ENCODE results near the gene MOB1A.
"Not testable (repeated sequence)": the region's sequence is repeated elsewhere in the genome, so short reads cannot be mapped to it uniquely, and the experiment has no call there.

MOB1A gene

DNA sequence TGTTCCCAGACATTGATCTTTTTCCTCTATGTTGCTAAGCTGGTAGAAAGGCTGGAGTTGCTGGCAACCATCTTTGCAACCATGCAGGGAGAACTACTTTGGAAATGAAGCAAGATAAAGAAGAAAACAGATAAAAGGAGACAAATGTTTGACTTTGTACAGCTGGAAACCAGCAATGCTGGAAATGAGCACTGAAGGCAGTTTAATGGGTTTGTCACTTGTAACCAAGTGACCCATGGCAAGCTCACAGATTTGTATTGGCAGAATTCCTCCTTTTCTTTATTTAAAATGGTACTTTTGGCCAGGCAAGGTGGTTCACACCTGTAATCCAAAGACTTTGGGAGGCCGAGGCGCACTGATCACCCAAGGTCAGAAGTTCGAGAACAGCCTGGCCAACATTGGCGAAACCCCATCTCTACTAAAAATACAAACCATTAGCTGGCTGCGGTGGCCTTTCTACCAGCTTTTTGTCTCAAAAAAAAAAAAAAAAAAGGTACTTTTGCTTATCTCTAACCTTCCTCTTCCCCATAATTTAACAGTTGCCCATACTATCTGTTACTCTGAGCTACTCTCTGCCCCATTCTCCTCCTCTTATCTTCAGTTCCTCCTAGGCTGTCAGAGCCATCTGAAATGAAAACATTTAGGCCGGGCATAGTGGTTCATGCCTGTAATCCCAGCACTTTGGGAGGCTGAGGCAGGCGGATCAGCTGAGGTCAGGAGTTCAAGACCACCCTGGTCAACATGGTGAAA lies 28.9 kb downstream of the MOB1A start:
- DNase-seq (ENCODE audit: low read depth in 2 of 3, low spot score in 1 of 3), result no peak

DNA sequence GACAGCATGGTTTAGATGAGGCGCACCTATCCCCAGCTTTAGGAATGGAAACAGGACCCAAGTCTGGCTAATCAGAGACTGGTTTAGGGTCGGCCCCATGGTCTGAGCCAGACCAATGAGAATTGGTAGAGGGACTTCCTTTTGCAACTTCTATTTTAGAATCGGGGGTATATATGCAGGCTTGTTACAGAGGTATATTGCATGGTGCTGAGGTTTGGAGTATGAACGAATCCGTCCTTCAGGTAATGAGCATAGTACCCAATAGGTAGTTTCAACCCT lies 29.5 kb downstream of the MOB1A start:
- no peak for DNase-seq (ENCODE audit: low read depth in 2 of 3, low spot score in 1 of 3)

GRCh38 chr2:74148457-74149246 lies 30.0 kb downstream of the MOB1A start:
- DNase-seq (ENCODE audit: low read depth in 2 of 3, low spot score in 1 of 3), result peak in 1 of 3 donors; percentile 3

GRCh38 chr2:74147727-74148456 lies 30.8 kb downstream of the MOB1A start, which contains the start of gene BOLA3:
BOLA3 (minus strand) TSS chr2:74147912; CDS start chr2:74147874, 38 bp downstream.
- DNase-seq (ENCODE audit: low read depth in 2 of 3, low spot score in 1 of 3), result peak; percentile 79 to 87 (median 84)

GRCh38 chr2:74146929-74147726 lies 31.6 kb downstream of the MOB1A start:
- DNase-seq (ENCODE audit: low read depth in 2 of 3, low spot score in 1 of 3), result peak; percentile 36 to 43 (median 39)

DNA sequence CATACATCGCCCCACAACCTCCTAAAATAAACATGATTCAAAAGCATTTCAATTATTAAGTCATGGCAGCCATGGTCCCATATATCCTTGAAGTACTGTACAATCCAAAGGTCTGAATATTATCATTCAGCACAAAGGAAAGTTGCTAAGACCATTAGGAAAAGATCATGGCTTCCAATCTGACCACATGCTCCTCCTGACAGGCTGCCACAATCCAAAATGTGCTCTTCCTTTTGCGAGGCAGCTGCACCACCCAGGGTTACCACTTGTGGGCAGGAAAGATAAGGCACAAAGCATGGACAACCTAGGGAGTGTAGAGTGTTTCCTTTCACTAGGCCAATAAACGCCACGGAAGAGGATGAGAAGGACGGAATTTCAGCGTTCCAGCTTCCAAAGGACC lies 36.3 kb downstream of the MOB1A start:
- DNase-seq (ENCODE audit: low read depth in 2 of 3, low spot score in 1 of 3), result no peak

- DNase-seq (ENCODE audit: low read depth in 2 of 3, low spot score in 1 of 3), result no peak
These were observed 39.9 kb downstream of the MOB1A start for GRCh38 chr2:74138600-74139323.

DNA sequence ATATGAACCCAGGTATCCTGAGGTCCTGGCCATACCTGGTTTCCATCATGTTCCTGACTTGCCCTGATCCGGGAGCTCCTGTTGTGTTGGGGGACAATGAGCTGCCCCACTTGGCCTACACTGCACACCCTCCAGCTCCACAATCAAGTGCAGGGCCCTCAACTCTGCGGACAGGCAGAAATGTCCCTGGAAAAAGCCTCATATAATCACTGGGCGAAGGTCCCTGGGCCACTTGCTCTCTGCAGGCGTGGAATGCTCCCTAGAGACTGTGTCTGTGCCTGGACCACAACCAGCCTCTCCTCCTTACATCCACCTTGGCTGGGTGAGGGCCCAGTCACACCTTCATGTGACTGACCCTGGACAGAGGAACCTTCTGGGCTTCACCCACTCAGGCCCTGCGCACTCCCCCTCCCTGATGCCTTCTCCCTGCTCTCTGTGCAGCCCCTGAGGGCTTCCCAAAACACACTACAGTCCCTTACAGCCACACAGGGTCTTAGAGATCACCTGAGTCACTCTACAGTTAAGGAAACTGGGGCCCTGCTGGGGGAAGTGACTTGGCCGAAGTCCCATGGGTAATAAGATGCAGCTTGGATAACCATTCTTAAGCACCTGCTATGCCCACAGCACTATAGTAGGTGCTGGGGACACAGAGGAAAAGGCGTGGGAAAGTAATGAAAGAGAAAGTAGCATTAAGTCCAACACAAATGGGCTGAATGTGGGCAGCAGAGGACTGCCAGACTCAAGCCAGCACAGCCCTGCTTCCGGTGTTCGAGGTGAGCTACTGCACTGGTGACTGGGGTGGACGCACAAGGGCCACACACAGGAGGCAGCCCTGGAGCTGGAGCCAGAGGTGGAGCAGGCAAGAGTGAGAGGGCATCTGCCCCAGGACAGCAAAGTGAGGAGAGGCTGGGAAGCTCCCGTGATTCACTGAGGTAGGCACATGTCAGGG lies 40.8 kb downstream of the MOB1A start:
- no peak for DNase-seq (ENCODE audit: low read depth in 2 of 3, low spot score in 1 of 3)

GRCh38 chr2:74131901-74132300 lies 46.8 kb downstream of the MOB1A start:
- no peak for DNase-seq (ENCODE audit: low read depth in 2 of 3, low spot score in 1 of 3)

GRCh38 chr2:74130211-74130995 lies 48.3 kb downstream of the MOB1A start:
- no peak for DNase-seq (ENCODE audit: low read depth in 2 of 3, low spot score in 1 of 3)

DNA sequence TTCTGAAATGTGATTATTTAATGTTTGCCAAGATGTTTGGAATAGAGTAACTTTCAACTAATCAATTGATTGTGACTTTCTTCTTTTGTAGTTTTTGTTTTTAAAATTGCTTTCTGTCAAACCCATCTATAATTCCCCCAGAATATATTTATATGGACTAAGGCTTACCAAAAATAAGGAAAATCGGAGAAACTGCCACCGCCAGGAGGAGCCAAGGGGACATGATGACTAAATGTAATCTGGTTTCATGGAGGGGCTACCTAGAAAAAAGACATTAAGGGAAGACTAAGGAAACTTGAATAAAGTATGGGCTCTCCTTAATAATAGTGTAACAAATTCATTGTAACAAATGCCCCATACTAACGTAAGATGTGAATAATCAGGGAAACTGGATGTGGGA lies 50.5 kb downstream of the MOB1A start:
- no peak for DNase-seq (ENCODE audit: low read depth in 2 of 3, low spot score in 1 of 3)

GRCh38 chr2:74123955-74124354 lies 54.7 kb downstream of the MOB1A start:
- DNase-seq (ENCODE audit: low read depth in 2 of 3, low spot score in 1 of 3), result not testable (repeated sequence)

GRCh38 chr2:74121846-74122245 lies 56.8 kb downstream of the MOB1A start:
- DNase-seq (ENCODE audit: low read depth in 2 of 3, low spot score in 1 of 3), result not testable (repeated sequence)

DNA sequence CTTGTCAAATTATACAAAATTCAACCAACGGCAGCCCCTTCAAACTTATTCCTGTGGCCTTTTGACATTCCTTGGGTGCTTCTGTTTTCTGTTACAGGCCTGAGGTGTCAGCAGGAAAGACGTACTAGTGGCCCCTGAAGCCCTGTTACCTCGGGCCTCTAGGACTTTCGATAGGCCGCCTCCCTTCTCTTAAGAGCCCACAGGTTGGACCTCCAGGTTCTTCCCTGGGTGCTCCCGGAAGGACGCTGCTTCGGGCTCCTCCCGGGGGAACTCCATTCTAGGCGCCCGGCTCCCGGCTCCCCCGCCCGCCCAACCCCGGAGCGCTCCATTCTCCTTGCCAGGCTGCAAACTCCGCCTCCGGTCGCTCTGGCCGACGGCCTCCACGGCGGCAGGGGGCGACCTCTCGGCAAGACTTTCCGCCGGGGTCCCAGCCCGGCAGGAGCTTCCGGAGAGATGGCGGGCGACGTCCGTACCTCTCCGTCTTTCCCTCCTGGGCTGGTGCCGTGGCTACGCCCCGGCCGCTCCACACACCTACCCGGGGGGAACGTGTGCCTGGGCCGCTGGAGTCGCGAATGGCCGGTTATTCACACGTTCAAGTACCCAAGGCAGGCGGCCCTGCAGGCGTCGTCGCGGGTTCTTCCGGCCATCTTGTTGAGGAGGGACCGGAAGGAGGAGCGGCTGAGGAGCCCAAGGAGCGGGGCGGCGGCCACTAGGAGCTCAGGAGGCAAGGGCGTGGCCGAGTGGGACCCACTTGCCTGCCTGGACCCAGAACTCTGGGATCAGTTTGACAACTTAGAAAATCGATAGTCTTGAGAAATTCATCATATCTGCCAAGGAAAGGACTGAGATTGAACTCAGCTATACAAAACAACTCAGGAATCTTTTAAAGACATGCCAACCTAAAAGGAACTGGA lies 58.5 kb downstream of the MOB1A start:
- peak; percentile 71 to 87 (median 78) for DNase-seq (ENCODE audit: low read depth in 2 of 3, low spot score in 1 of 3)

DNA sequence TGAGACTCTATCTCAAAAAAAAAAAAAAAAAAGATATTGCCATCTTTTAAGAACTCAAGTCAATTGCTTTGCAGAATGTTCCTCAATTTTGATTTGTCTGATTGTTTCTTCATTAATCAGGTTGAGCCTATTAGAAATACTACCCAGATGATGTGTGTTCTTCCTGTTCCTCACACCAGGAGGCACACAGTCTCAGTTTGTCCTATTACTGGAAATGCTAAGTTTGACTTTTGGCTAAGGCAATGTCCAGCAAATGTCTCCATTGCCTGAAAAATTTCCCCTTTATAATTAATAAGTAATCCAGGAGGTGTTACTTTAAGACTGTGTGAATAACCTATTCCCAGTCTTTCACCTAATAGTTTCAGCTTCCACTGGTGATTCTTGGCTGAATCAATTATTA lies 59.3 kb downstream of the MOB1A start:
- DNase-seq (ENCODE audit: low read depth in 2 of 3, low spot score in 1 of 3), result no peak

DNA sequence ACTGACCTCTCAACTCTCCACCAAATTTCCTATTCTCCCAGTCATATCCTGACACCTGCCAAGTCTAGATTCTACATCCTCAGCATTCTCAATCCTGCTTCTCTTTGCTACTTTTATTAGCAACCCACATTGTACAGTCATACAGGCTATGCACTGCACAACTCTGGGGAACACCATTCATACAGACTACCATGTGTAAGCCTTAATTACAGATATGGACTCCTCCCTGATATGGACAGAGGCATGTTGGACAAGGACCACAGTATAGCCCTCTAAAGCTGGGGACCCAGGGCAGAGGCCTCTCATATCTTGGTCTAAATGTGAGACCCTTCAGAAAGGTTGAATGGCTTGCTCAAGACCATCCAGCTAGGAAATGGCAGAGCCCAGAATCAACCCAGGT lies 67.3 kb downstream of the MOB1A start:
- no peak for DNase-seq (ENCODE audit: low read depth in 2 of 3, low spot score in 1 of 3)

DNA sequence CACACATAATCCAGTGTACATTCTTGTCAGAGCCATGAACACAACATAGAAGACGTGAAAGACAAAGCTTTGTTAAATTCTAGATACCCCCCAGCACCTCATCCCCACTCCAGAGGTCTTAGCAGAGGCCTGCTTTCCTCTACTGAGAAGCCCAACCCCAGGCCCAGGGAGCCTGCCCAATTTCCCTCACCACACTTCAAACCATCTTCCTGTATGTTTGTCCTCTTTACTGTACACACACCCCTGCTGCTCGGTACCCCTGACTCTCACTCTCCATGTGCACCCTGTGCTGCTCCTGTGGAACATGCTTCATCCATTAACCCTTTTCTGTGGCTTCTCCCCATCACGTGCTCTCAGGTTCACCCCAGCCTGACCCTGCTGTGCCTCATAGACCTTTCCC lies 68.1 kb downstream of the MOB1A start:
- no peak for DNase-seq (ENCODE audit: low read depth in 2 of 3, low spot score in 1 of 3)

GRCh38 chr2:74109551-74109950 lies 69.1 kb downstream of the MOB1A start:
- no peak for DNase-seq (ENCODE audit: low read depth in 2 of 3, low spot score in 1 of 3)

Data from stimulated activated CD4-positive, alpha-beta T cell treated with anti-CD3 and anti-CD28 coated beads, Interleukin-12 subunit alpha, Interleukin-12 subunit beta, amount 100 ng/mL, for 48 hours (primary cell).